Astrocyte of the spinal cord (primary cell): ENCODE measurements around the gene L3MBTL1.

Experiments
- DNase-seq: peaks from one replicate; pipeline ENCODE4 v3.0.0; 2011; ENCODE audit warnings: low read depth, low spot score
- H3K4me3 ChIP-seq: 2 replicates; pipeline ENCODE4 v1.5.1; 2011; ENCODE audit warnings: low read depth, mild to moderate bottlenecking, low read length, moderate library complexity
- CTCF ChIP-seq: IDR thresholded peaks from 2 replicates; pipeline ENCODE4 v1.5.1; 2012; ENCODE audit warnings: low read depth, mild to moderate bottlenecking, low read length, inconsistent platforms
- in situ Hi-C: cut with HindIII; loops from 2 replicates; pipeline ENCODE4 v1.10.0; 2017; ENCODE audit warnings: low sequenced_read_pairs

Gene L3MBTL1

GRCh38 chr20:43590036-43590391 lies 82.5 kb downstream of the L3MBTL1 start:
- no peak for TF ChIP-seq CTCF
- in situ Hi-C loops, result no loop called here
- no peak for DNase-seq
- peak overlapping the region; percentile 91 for H3K4me3 ChIP-seq

- H3K4me3 ChIP-seq, result peak within 1 kb of the TSS; percentile 91
- in situ Hi-C loops, result no loop called here
- peak; percentile 95 for DNase-seq
- no peak for TF ChIP-seq CTCF
Measured at GRCh38 chr20:43590392-43591303, 83.2 kb downstream of the L3MBTL1 start, which contains the start of gene IFT52. TSS of gene IFT52 (plus strand) at chr20:43590937. CDS start at chr20:43594699, 3,762 bp downstream.
